ENCODE results near the gene MT1B.

DNA sequence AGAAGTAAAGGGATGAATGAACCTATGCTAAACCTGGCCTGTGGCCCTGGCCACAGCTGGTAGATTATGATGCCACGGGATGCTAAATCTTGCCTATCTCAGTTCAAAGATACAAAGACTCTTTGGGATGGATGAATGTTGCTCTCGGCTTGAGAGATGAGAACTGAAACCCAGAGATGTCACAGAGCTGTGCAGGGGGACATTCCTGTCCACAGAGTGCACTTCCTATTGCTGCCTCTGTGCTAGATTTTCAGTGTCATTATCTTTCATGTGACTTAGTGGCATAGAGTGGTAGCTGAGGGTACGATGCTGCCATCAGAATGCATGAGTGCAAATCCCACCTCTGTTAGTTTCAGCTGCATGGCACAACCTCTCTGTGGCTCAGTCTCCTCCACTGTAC, 21.6 kb upstream of the MT1B start:
- no peak for TF ChIP-seq POLR2AphosphoS5 (IDR thresholded peaks at IDR 0.05)
- no peak for TF ChIP-seq POLR2A (IDR thresholded peaks at IDR 0.05)
- TF ChIP-seq, protein P1, sequence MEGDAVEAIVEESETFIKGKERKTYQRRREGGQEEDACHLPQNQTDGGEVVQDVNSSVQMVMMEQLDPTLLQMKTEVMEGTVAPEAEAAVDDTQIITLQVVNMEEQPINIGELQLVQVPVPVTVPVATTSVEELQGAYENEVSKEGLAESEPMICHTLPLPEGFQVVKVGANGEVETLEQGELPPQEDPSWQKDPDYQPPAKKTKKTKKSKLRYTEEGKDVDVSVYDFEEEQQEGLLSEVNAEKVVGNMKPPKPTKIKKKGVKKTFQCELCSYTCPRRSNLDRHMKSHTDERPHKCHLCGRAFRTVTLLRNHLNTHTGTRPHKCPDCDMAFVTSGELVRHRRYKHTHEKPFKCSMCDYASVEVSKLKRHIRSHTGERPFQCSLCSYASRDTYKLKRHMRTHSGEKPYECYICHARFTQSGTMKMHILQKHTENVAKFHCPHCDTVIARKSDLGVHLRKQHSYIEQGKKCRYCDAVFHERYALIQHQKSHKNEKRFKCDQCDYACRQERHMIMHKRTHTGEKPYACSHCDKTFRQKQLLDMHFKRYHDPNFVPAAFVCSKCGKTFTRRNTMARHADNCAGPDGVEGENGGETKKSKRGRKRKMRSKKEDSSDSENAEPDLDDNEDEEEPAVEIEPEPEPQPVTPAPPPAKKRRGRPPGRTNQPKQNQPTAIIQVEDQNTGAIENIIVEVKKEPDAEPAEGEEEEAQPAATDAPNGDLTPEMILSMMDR (IDR thresholded peaks at IDR 0.05): no peak
